GM12878 (cell line): ENCODE measurements around the gene EPAS1. TPM values are rescaled to one million over a fixed set of nuclear protein-coding genes. Genes with fewer than 3 reads are reported as not detected.

Experiments
- ATAC-seq: fragments of 200-7000 bp; cut with Tn5 transposase; 3 replicates; pipeline ENCODE4 v1.9.1; 2020; ENCODE audit warnings: mild to moderate bottlenecking, moderate library complexity
- BruUV-seq: library from RNA; stranded (reverse); fragments of 400-500 nt; replicated peaks from 2 replicates; lab custom pipeline; 2021; lab: Mats Ljungman, UMichigan
- CTCF ChIA-PET: fragments of 300-600 bp; sonication (Branson Sonifier 250); formaldehyde crosslinking; extraction: SDS; loops from one replicate; lab custom pipeline; 2021; ENCODE audit warnings: inconsistent platforms; lab: Yijun Ruan, JAX
- POLR2A ChIA-PET: fragments of 350-600 bp; formaldehyde crosslinking; extraction: SDS; loops from one replicate; lab custom pipeline; 2021; ENCODE audit warnings: inconsistent platforms; lab: Charles Lee
- RAD21 ChIA-PET: fragments of 300-600 bp; sonication (Branson Sonifier 250); formaldehyde crosslinking; loops from one replicate; lab custom pipeline; 2023; ENCODE audit warnings: antibody characterized with exemption; ENCODE audit not compliant: unreplicated experiment; lab: Charles Lee
- SMC1A ChIA-PET: fragments of 300-600 bp; sonication (Branson Sonifier 250); formaldehyde crosslinking; loops from one replicate; lab custom pipeline; 2023; ENCODE audit not compliant: unreplicated experiment, uncharacterized antibody; lab: Charles Lee
- DNase-seq: peaks from one replicate; pipeline ENCODE4 v3.0.0-alpha.2; 2011; ENCODE audit warnings: low read depth, low spot score
- FAIRE-seq: peaks from 3 replicates; lab custom pipeline; 2011; peaks lifted over from hg19 to GRCh38; lab: Jason Lieb, UNC
- H2AFZ ChIP-seq: 2 replicates; pipeline ENCODE4 v1.6.0; 2011; ENCODE audit warnings: low read depth, low read length, control low read depth; ENCODE audit not compliant: control insufficient read depth
- H3K27ac ChIP-seq: 2 replicates; pipeline ENCODE4 v1.5.1; 2011; ENCODE audit warnings: control low read depth; ENCODE audit not compliant: control insufficient read depth, insufficient read depth
- H3K27me3 ChIP-seq, 2 experiments: replicated peaks in 1 of 2; 2 replicates each; pipeline versions ENCODE4 v1.6.0 to v1.6.1; 2011; ENCODE audit warnings: low read length in 1 of 2; ENCODE audit not compliant: control insufficient read depth in 2 of 2, insufficient read depth in 2 of 2
- H3K36me3 ChIP-seq, 2 experiments: 2 replicates each; pipeline ENCODE4 v1.5.1; 2011; ENCODE audit warnings: low read length in 1 of 2; ENCODE audit not compliant: control insufficient read depth in 2 of 2, insufficient read depth in 2 of 2
- H3K4me1 ChIP-seq: 2 replicates; pipeline ENCODE4 v1.6.1; 2011; ENCODE audit warnings: mild to moderate bottlenecking, low read length, moderate library complexity, mixed read lengths; ENCODE audit not compliant: control insufficient read depth, insufficient read depth
- H3K4me2 ChIP-seq: 2 replicates; pipeline ENCODE4 v1.6.0; 2011; ENCODE audit warnings: control low read depth; ENCODE audit not compliant: control insufficient read depth, insufficient read depth
- H3K4me3 ChIP-seq: fragments of 200-600 bp; sonication (generic); 2 replicates; pipeline ENCODE4 v1.5.1; 2016
- H3K79me2 ChIP-seq: 2 replicates; pipeline ENCODE4 v1.6.0; 2011; ENCODE audit warnings: low read length; ENCODE audit not compliant: control insufficient read depth, insufficient read depth
- H3K9ac ChIP-seq: 2 replicates; pipeline ENCODE4 v1.8.0; 2011; ENCODE audit warnings: low read length, control low read depth, mixed read lengths; ENCODE audit not compliant: control insufficient read depth, insufficient read depth
- H3K9me3 ChIP-seq: replicated peaks from 3 replicates; pipeline ENCODE4 v1.5.1; 2011; ENCODE audit warnings: mild to moderate bottlenecking, low read length; ENCODE audit not compliant: control insufficient read depth, insufficient read depth
- H4K20me1 ChIP-seq: 2 replicates; pipeline ENCODE4 v1.6.0; 2011; ENCODE audit not compliant: control insufficient read depth, insufficient read depth
- BRCA1 ChIP-seq: IDR thresholded peaks from 2 replicates; pipeline ENCODE4 v1.6.1; 2011; ENCODE audit warnings: low read depth, low read length, improper control_type of control experiment
- CHD2 ChIP-seq: IDR thresholded peaks from 2 replicates; pipeline ENCODE4 v1.6.1; 2011; ENCODE audit warnings: low read depth, low read length, improper control_type of control experiment, borderline replicate concordance
- CHD4 ChIP-seq: fragments of 200-600 bp; sonication (generic); IDR thresholded peaks from 2 replicates; pipeline ENCODE4 v1.6.1; 2016; ENCODE audit warnings: mild to moderate bottlenecking
- FOXM1 ChIP-seq: IDR thresholded peaks from 2 replicates; pipeline ENCODE4 v1.6.1; 2012; ENCODE audit warnings: low read depth, mild to moderate bottlenecking, inconsistent platforms, low read length, moderate library complexity
- HDAC2 ChIP-seq: fragments of 200-600 bp; sonication (generic); IDR thresholded peaks from 2 replicates; pipeline ENCODE4 v1.6.1; 2017
- JUND ChIP-seq: IDR thresholded peaks from 2 replicates; pipeline ENCODE4 v1.6.1; 2012; ENCODE audit warnings: low read depth, mild to moderate bottlenecking, low read length, improper control_type of control experiment, moderate library complexity
- MEF2B ChIP-seq: fragments of 450-650 bp; IDR thresholded peaks from 2 replicates; pipeline ENCODE4 v1.6.1; 2018; ENCODE audit warnings: mild to moderate bottlenecking, moderate library complexity; ENCODE audit not compliant: partially characterized antibody, poor library complexity, severe bottlenecking
- MTA2 ChIP-seq: fragments of 450-650 bp; IDR thresholded peaks from 2 replicates; pipeline ENCODE4 v1.6.1; 2016; ENCODE audit warnings: low read depth, mild to moderate bottlenecking, moderate library complexity
- PAX5 ChIP-seq: IDR thresholded peaks from 2 replicates; pipeline ENCODE4 v1.6.1; 2011; ENCODE audit warnings: low read depth, low read length, borderline replicate concordance
- RELA ChIP-seq: fragments of 450-650 bp; IDR thresholded peaks from 2 replicates; pipeline ENCODE4 v1.8.0; 2014; ENCODE audit warnings: borderline replicate concordance; ENCODE audit not compliant: partially characterized antibody
- SIX5 ChIP-seq: IDR thresholded peaks from 2 replicates; pipeline ENCODE4 v1.6.1; 2011; ENCODE audit warnings: mild to moderate bottlenecking, low read depth, low read length, moderate library complexity; ENCODE audit not compliant: severe bottlenecking
- SMARCA5 ChIP-seq: fragments of 450-650 bp; IDR thresholded peaks from 2 replicates; pipeline ENCODE4 v1.6.1; 2017; ENCODE audit warnings: mild to moderate bottlenecking
- STAT1 ChIP-seq: fragments of 450-650 bp; conservative IDR thresholded peaks from 2 replicates; pipeline ENCODE4 v1.6.1; 2014; ENCODE audit warnings: antibody characterized with exemption, mild to moderate bottlenecking
- WRNIP1 ChIP-seq: IDR thresholded peaks from 2 replicates; pipeline ENCODE4 v1.6.1; 2011; ENCODE audit warnings: low read depth, low read length, improper control_type of control experiment, borderline replicate concordance
- ZNF274 ChIP-seq: IDR thresholded peaks from one replicate; pipeline ENCODE4 v1.8.0; 2011; ENCODE audit not compliant: insufficient read length, insufficient read depth
- WGBS: methylation state at CpG from one replicate; pipeline ENCODE4 v1.1.6; 2016; ENCODE audit warnings: low lambda C conversion rate; ENCODE audit not compliant: insufficient replicate concordance, insufficient coverage; ENCODE audit errors: missing lambda C conversion rate; 5-methylcytosine and 5-hydroxymethylcytosine counted together
- in situ Hi-C: fragments of 300-500 bp; cut with MboI; formaldehyde crosslinking; loops from 9 replicates; pipeline ENCODE4 v1.14.3; 2018; ENCODE audit warnings: mixed read lengths
- intact Hi-C: fragments of 100-400 bp; cut with micrococcal nuclease; formaldehyde crosslinking; loops from one replicate; pipeline ENCODE4 v1.14.2; 2022; ENCODE audit not compliant: unreplicated experiment
- polyA plus RNA-seq, 11 experiments: library from polyadenylated mRNA; depleted of rRNA in 4 of 11; unstranded in 6 of 11; stranded (reverse) in 5 of 11; fragments of >200 nt; fragmentation: Nextera tagmentation in 4 of 11; fragmentation: Illumina TruSeq in 1 of 11; extraction: Ambion mirVana in 4 of 11; extraction: Trizol in 1 of 11; gene quantifications; 1 replicate in 1 of 11; 2 replicates in 10 of 11; pipeline versions ENCODE4 v1.2.1 to v1.2.3, GENCODE V29; 2011 to 2016; ENCODE audit warnings: inconsistent platforms in 2 of 11, missing spikeins in 2 of 11, low read depth in 1 of 11
- total RNA-seq, 4 experiments: library from RNA; depleted of rRNA in 3 of 4; stranded (reverse); fragments of >200 nt in 3 of 4; fragmentation: Illumina TruSeq in 1 of 4; extraction: Trizol in 1 of 4; gene quantifications; 2 replicates each; pipeline versions ENCODE4 v1.2.1 to v1.2.3, GENCODE V29; 2013 to 2021
- TF ChIP-seq, protein P1 (sequence below): fragments of 150-350 bp; IDR thresholded peaks from 2 replicates; pipeline ENCODE4 v1.6.1; 2014; ENCODE audit warnings: mild to moderate bottlenecking, low read depth, low read length

EPAS1 gene
- total and polyA plus RNA-seq, 10 of the 15 experiments (the other 5 are each of a cell fraction or from before 2014, with no cell fraction given) = 0.11 to 22.0 (median 1.3) TPM; not detected in 1

GRCh38 chr2:46269001-46269400 is 28.2 kb upstream of the EPAS1 start:
- Histone ChIP-seq H3K9ac (no peak overlapping the region), H3K27ac (no peak overlapping the region), H3K36me3 (no peaks in the 10 kb centered on the region), H3K9me3 (no peaks in the 10 kb centered on the region), H3K4me3 (no peak overlapping the region), H3K27me3 (no peaks in the 10 kb centered on the region), H2AFZ (no peak overlapping the region), H3K79me2 (no peaks in the 10 kb centered on the region), H4K20me1 (no peaks in the 10 kb centered on the region), H3K4me1 (no peaks in the 10 kb centered on the region), H3K4me2 (no peak overlapping the region)
- ChIA-PET SMC1A (interaction anchor here (0.7 to 3.1 kb wide), 11 partner anchors 8 to 84 kb away, joined by 3 to 10 read pairs (median 5); no protein-coding TSS in a partner anchor), RAD21 (interaction anchor here (0.6 to 2.3 kb wide), 8 partner anchors 29 to 189 kb away, joined by 3 to 12 read pairs (median 4); no protein-coding TSS in a partner anchor), POLR2A (interaction anchor here (1.1 to 1.5 kb wide), 2 partner anchors 9 to 17 kb away, joined by 3 read pairs; no protein-coding TSS in a partner anchor), CTCF (interaction anchor here (1.4 to 2.4 kb wide), 2 partner anchors 10 to 22 kb away, joined by 4 to 7 read pairs; no protein-coding TSS in a partner anchor)
- TF ChIP-seq CHD4 (no peak), WRNIP1 (no peak), RELA (no peak), MEF2B (no peak), SIX5 (no peak), ZNF274 (no peak), CHD2 (no peak), STAT1 (no peak), MTA2 (no peak), PAX5 (no peak), JUND (no peak), SMARCA5 (no peak), HDAC2 (no peak), FOXM1 (no peak), BRCA1 (no peak)
- TF ChIP-seq, protein P1, sequence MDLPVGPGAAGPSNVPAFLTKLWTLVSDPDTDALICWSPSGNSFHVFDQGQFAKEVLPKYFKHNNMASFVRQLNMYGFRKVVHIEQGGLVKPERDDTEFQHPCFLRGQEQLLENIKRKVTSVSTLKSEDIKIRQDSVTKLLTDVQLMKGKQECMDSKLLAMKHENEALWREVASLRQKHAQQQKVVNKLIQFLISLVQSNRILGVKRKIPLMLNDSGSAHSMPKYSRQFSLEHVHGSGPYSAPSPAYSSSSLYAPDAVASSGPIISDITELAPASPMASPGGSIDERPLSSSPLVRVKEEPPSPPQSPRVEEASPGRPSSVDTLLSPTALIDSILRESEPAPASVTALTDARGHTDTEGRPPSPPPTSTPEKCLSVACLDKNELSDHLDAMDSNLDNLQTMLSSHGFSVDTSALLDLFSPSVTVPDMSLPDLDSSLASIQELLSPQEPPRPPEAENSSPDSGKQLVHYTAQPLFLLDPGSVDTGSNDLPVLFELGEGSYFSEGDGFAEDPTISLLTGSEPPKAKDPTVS = no peak
- DNase-seq (no peak), ATAC-seq (no peak), FAIRE-seq (no peak)
- no TSS peak for BruUV-seq
- intact Hi-C loops = loop anchor here (2.0 kb wide), 1 partner anchor 38 kb away; no protein-coding TSS in a partner anchor
- WGBS = 57% methylated on average over 4 of the region's 4 CpGs
- in situ Hi-C loops = no loop called here
